Heart left ventricle (tissue), 16 donors: ENCODE data around the gene LYZL6. TPM values are rescaled to one million over a fixed set of nuclear protein-coding genes. Genes with fewer than 3 reads are reported as not detected.

Experiments
- ATAC-seq, 4 donors: fragments of 200-7000 bp; cut with Tn5 transposase; one replicate each; pipeline ENCODE4 v1.9.1; 2020 to 2022; ENCODE audit warnings: moderate library complexity in 4 of 4, mild to moderate bottlenecking in 3 of 4, moderate number of reproducible peaks in 1 of 4
- DNase-seq, 5 donors: peaks; one replicate each; pipeline ENCODE4 v3.0.0-alpha.2; 2020
- H3K27ac ChIP-seq, 12 donors: fragments of 200-600 bp; sonication (generic) in 4 of 12; one replicate each; pipeline versions ENCODE4 v1.5.0 to v1.8.0; 2016 to 2022; ENCODE audit warnings: mild to moderate bottlenecking in 2 of 12
- H3K27me3 ChIP-seq, 9 donors: fragments of 200-600 bp; sonication (generic) in 2 of 9; one replicate each; pipeline versions ENCODE4 v1.5.1 to v1.8.0; 2016 to 2022; ENCODE audit warnings: mild to moderate bottlenecking in 3 of 9
- H3K36me3 ChIP-seq, 9 donors: fragments of 200-600 bp; sonication (generic) in 2 of 9; one replicate each; pipeline versions ENCODE4 v1.5.0 to v1.8.0; 2018 to 2022; ENCODE audit warnings: mild to moderate bottlenecking in 2 of 9
- H3K4me1 ChIP-seq, 12 donors: fragments of 200-600 bp; sonication (generic) in 4 of 12; one replicate each; pipeline versions ENCODE4 v1.5.0 to v1.8.0; 2016 to 2022; ENCODE audit warnings: mild to moderate bottlenecking in 3 of 12
- H3K4me3 ChIP-seq, 12 donors: fragments of 200-600 bp; sonication (generic) in 4 of 12; one replicate each; pipeline versions ENCODE4 v1.5.0 to v1.8.0; 2017 to 2022; ENCODE audit warnings: mild to moderate bottlenecking in 9 of 12, moderate library complexity in 4 of 12
- H3K9me3 ChIP-seq, 12 donors: fragments of 200-600 bp; sonication (generic) in 4 of 12; one replicate each; pipeline versions ENCODE4 v1.5.0 to v1.8.0; 2016 to 2022; ENCODE audit warnings: mild to moderate bottlenecking in 1 of 12
- POLR2A ChIP-seq, 2 donors: fragments of 450-650 bp; IDR thresholded peaks; one replicate each; pipeline ENCODE4 v1.6.1; 2017; ENCODE audit warnings: antibody characterized with exemption in 2 of 2, mild to moderate bottlenecking in 2 of 2, moderate library complexity in 2 of 2
- WGBS, 4 donors: extraction: QIAGEN DNeasy Blood & Tissue Kit in 2 of 4; methylation state at CpG; one replicate each; pipeline versions ENCODE4 v1.1.5 to v1.1.7; 2013 to 2018; 5-methylcytosine and 5-hydroxymethylcytosine counted together
- intact Hi-C, 10 donors: fragments of 100-400 bp; cut with DNase I; formaldehyde crosslinking; loops; one replicate each; pipeline versions ENCODE4 v1.11.1 to v1.14.2; 2022
- polyA plus RNA-seq, 2 donors: library from polyadenylated mRNA; stranded (reverse); fragments of 200-250 nt; gene quantifications; one replicate each; pipeline ENCODE4 v1.2.3, GENCODE V29; 2013
- total RNA-seq, 9 donors: library from RNA; depleted of rRNA in 2 of 9; stranded (reverse); fragments of >200 nt in 2 of 9; fragmentation: NEBNext Ultra II Directional in 3 of 9; extraction: Animal tissue kit (Norgen Biotek cat#: 25700) in 3 of 9; gene quantifications; one replicate each; pipeline versions ENCODE4 v1.1.0 to v1.2.4, GENCODE V29; 2016 to 2023
- TF ChIP-seq, protein P1 (sequence below), 12 donors: fragments of 200-600 bp; sonication (generic) in 4 of 12; IDR thresholded peaks; one replicate each; pipeline versions ENCODE4 v1.5.0 to v1.8.0; 2018 to 2022; ENCODE audit warnings: antibody characterized with exemption in 12 of 12, mild to moderate bottlenecking in 5 of 12
- donor health status: ischemic (EF 13 %, LVEDD 7.1; RV severe dilation, severe dysfunction).
- donor health status: healthy with polysubstance abuse.
- donor health status: DM: no; HTN: yes; CAD: no.
- donor health status: DM: no; HTN: no; CAD: no.
- donor health status: ischemic (EF 25% LVEDD 6.9; RV normal size, moderate dysfunction).
- donor health status: ischemic (EF 25% LVEDD 5.7; RV mildly dilated, moderate dysfunction).
- donor health status: healthy.
- donor health status: DM: yes; HTN: yes; CAD: no.
- donor health status: ischemic (EF 35%, LVEDD 5.7; RV mildly dilated, moderate dysfunction).
- donor health status: nonischemic (EF 11% LVEDD 7.7; RV severe dilation, severe dysfunction).
- donor health status: DM: yes; HTN: yes; CAD: no.
- donor health status: PGD.
- donor health status: ischemic (EF 29% LVEDD 5.4; RV normal size, mild dysfunction).
- donor health status: nonischemic (EF 23%, LVEDD 6.1; RV moderate dilation, normal function).

The LYZL6 gene
- total and polyA plus RNA-seq, 11 donors = not detected

DNA sequence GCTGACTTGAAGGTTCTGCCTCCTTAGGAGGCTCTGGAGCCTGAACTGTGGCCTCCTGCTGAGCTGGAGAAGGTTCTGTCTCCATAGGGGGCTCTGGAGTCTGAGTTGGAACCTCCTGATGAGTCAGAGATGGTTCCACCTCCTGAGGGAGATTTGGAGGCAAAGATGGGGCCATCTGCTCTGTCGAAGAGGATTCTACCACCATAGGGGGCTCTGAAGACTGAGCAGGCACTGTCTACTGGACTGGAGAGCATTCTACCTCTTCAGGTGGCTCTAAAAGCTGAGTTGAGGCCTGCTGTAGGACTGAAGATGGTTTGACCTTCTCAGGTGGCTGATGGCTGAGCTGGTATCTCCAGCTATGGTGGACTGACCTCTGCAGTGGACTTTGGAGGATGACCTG is 29.2 kb downstream of the LYZL6 start:
- 85 to 100% (median 98%) methylated on average over 1 of the region's 1 CpG for WGBS, 4 donors

DNA sequence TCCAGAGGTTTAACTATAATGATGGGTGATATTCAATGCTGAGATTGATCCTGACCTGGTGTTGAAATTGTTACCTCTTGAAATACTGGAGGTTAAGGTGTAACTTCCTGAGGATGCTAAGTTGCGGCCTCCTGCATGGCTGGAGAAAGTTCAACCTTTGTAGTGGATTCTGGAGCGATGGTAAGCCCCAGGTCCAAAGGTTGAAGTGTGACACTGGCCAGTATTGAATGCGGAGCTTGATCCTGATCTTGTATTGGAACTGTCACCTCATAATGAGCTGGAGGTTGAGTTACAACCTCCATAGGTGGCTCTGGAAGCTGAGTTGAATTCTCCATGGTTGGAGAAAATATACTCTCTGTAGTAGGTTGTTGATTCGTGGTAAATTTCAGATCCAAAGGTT is 29.9 kb downstream of the LYZL6 start:
- intact Hi-C loops = no loop called here
- Histone ChIP-seq H3K9me3 (no peaks in the 10 kb centered on the region), H3K36me3 (no peaks in the 10 kb centered on the region), H3K4me3 (no peak overlapping the region), H3K4me1 (peaks cover 0 to 3% (median 0%) of the 10 kb centered on the region in 12 donors), H3K27me3 (no peaks in the 10 kb centered on the region), H3K27ac (no peak overlapping the region)
- DNase-seq (no peak), ATAC-seq (no peak)
- TF ChIP-seq, protein P1, sequence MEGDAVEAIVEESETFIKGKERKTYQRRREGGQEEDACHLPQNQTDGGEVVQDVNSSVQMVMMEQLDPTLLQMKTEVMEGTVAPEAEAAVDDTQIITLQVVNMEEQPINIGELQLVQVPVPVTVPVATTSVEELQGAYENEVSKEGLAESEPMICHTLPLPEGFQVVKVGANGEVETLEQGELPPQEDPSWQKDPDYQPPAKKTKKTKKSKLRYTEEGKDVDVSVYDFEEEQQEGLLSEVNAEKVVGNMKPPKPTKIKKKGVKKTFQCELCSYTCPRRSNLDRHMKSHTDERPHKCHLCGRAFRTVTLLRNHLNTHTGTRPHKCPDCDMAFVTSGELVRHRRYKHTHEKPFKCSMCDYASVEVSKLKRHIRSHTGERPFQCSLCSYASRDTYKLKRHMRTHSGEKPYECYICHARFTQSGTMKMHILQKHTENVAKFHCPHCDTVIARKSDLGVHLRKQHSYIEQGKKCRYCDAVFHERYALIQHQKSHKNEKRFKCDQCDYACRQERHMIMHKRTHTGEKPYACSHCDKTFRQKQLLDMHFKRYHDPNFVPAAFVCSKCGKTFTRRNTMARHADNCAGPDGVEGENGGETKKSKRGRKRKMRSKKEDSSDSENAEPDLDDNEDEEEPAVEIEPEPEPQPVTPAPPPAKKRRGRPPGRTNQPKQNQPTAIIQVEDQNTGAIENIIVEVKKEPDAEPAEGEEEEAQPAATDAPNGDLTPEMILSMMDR (IDR thresholded peaks at IDR 0.05) = no peak
- TF ChIP-seq POLR2A (IDR thresholded peaks at IDR 0.05) = no peak
- 79 to 86% (median 85%) methylated on average over 4 of the region's 4 CpGs for WGBS, 4 donors

More for the DNA sequence above, 29.2 kb downstream of the LYZL6 start:
- H3K4me1 ChIP-seq = peaks cover 0 to 3% (median 0%) of the 10 kb centered on the region in 12 donors
- no peak for DNase-seq
- H3K36me3 ChIP-seq = no peaks in the 10 kb centered on the region
- no peak overlapping the region for H3K27ac ChIP-seq
- intact Hi-C loops = no loop called here
- no peaks in the 10 kb centered on the region for H3K27me3 ChIP-seq
- no peaks in the 10 kb centered on the region for H3K9me3 ChIP-seq
- no peak for ATAC-seq
- no peak overlapping the region for H3K4me3 ChIP-seq
- TF ChIP-seq POLR2A (IDR thresholded peaks at IDR 0.05) = no peak
- TF ChIP-seq, protein P1 (IDR thresholded peaks at IDR 0.05) = no peak

DNA sequence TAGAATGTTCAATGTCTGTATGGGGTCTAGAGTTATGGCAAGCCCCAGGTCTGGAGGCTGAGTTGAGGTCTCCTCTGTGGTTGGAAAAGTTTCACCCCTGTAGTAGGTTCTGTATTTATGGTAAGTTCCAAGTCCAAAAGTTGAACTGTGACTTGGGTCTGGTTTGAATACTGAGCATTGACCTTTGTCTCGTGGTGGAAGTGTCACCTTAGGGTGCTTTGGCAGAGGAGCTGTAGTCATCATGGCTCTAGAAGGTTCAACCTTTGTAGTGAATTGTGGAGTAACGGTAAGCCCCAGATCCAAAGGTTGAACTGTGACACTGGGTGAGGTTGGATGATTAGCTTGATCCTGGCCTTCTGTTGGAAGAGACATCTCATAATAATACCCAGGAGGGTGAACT is 30.6 kb downstream of the LYZL6 start:
- Histone ChIP-seq H3K9me3 (no peaks in the 10 kb centered on the region), H3K4me3 (no peak overlapping the region), H3K4me1 (no peaks in the 10 kb centered on the region), H3K27me3 (no peaks in the 10 kb centered on the region), H3K36me3 (no peaks in the 10 kb centered on the region), H3K27ac (no peak overlapping the region)
- no peak for TF ChIP-seq POLR2A (IDR thresholded peaks at IDR 0.05)
- intact Hi-C loops = no loop called here
- no peak for DNase-seq
- no peak for ATAC-seq
- whole genome bisulfite sequencing, 4 donors = 75 to 100% (median 83%) methylated on average over 2 of the region's 2 CpGs

DNA sequence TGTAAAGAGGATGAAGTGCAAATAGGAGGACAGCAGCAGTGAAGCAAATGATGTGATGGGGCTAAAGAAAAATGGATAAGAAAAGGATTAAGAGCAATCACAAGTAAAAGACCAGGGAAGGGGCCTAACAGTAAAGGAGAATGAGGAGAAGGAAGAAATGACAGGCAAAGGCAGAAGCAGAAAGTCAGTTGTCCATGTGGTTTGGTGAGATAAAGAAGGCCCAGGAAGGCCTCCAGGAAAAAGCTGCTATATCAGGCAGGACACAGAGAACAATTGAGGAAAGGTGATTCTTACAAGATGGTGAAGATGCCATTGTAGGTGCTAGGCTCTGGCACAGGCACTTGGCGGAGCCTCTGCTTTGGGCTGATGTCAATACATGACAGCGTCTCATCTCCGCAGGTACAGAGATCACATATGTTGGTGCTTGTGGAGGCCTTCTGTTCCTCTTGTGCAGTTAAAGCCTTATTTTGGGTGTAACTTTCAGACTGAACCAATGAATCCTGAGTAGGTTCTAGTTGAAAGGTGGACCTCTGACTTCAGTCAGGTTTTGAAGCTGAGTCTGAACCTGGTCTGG is 31.1 kb downstream of the LYZL6 start:
- DNase-seq = no peak
- no peak for ATAC-seq

More for the DNA sequence above, 31.1 kb downstream of the LYZL6 start:
- Histone ChIP-seq H3K9me3 (no peaks in the 10 kb centered on the region), H3K27me3 (no peaks in the 10 kb centered on the region), H3K27ac (no peak overlapping the region), H3K4me3 (no peak overlapping the region), H3K36me3 (no peaks in the 10 kb centered on the region), H3K4me1 (no peaks in the 10 kb centered on the region)
- 95 to 98% (median 96%) methylated on average over 3 of the region's 3 CpGs for WGBS, 4 donors
- intact Hi-C loops = no loop called here
- TF ChIP-seq, protein P1 (IDR thresholded peaks at IDR 0.05) = no peak
- TF ChIP-seq POLR2A (IDR thresholded peaks at IDR 0.05) = no peak
